ENCODE measurements around the gene FSTL3. TPM values are rescaled to one million over a fixed set of nuclear protein-coding genes. Genes with fewer than 3 reads are reported as not detected.
A peak's percentile ranks its signal among the peaks of the same experiment; 100 is the strongest.

FSTL3 gene
- total and polyA plus RNA-seq, 2 of the 13 experiments (the other 11 are each of a cell fraction or from before 2014, with no cell fraction given), result 13.5 to 15.6 TPM

DNA sequence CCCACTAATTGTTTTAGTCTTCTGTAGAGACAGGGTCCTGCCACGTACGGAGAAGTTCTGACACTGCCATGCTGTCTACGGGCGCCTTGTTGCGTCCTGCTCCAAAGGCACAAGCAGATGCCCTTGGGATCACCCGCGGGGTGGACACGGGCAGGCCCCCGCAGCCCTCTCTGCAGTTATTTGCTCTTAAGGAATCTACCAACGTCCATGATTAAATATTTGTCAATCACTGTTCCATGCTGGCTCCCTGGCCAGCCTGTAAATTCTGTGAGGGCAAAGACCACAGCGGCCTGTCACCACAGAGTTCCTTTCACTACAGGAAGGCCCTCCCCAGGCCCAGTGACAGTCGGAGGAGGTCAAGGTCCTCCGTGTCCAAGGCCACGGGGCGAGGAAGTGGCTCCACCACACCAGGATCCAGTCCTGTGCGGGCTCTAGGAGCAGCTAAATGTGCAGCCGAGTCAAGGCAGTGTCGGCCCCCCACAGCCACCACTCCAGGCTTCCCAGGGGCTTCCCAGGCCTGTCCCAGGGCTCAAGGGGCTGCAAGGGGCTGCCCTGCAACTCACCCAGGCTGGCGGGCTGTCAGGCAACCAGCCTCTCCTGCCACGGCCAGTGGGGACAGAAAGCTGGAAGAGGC, 15.3 kb upstream of the FSTL3 start (continued):
- TF ChIP-seq, protein P1, sequence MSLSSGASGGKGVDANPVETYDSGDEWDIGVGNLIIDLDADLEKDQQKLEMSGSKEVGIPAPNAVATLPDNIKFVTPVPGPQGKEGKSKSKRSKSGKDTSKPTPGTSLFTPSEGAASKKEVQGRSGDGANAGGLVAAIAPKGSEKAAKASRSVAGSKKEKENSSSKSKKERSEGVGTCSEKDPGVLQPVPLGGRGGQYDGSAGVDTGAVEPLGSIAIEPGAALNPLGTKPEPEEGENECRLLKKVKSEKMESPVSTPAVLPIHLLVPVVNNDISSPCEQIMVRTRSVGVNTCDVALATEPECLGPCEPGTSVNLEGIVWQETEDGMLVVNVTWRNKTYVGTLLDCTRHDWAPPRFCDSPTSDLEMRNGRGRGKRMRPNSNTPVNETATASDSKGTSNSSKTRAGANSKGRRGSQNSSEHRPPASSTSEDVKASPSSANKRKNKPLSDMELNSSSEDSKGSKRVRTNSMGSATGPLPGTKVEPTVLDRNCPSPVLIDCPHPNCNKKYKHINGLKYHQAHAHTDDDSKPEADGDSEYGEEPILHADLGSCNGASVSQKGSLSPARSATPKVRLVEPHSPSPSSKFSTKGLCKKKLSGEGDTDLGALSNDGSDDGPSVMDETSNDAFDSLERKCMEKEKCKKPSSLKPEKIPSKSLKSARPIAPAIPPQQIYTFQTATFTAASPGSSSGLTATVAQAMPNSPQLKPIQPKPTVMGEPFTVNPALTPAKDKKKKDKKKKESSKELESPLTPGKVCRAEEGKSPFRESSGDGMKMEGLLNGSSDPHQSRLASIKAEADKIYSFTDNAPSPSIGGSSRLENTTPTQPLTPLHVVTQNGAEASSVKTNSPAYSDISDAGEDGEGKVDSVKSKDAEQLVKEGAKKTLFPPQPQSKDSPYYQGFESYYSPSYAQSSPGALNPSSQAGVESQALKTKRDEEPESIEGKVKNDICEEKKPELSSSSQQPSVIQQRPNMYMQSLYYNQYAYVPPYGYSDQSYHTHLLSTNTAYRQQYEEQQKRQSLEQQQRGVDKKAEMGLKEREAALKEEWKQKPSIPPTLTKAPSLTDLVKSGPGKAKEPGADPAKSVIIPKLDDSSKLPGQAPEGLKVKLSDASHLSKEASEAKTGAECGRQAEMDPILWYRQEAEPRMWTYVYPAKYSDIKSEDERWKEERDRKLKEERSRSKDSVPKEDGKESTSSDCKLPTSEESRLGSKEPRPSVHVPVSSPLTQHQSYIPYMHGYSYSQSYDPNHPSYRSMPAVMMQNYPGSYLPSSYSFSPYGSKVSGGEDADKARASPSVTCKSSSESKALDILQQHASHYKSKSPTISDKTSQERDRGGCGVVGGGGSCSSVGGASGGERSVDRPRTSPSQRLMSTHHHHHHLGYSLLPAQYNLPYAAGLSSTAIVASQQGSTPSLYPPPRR (CRISPR knock-in tag; IDR thresholded peaks at IDR 0.05; ENCODE audit: borderline replicate concordance), result peak; percentile 81
- TF ChIP-seq, protein P2, sequence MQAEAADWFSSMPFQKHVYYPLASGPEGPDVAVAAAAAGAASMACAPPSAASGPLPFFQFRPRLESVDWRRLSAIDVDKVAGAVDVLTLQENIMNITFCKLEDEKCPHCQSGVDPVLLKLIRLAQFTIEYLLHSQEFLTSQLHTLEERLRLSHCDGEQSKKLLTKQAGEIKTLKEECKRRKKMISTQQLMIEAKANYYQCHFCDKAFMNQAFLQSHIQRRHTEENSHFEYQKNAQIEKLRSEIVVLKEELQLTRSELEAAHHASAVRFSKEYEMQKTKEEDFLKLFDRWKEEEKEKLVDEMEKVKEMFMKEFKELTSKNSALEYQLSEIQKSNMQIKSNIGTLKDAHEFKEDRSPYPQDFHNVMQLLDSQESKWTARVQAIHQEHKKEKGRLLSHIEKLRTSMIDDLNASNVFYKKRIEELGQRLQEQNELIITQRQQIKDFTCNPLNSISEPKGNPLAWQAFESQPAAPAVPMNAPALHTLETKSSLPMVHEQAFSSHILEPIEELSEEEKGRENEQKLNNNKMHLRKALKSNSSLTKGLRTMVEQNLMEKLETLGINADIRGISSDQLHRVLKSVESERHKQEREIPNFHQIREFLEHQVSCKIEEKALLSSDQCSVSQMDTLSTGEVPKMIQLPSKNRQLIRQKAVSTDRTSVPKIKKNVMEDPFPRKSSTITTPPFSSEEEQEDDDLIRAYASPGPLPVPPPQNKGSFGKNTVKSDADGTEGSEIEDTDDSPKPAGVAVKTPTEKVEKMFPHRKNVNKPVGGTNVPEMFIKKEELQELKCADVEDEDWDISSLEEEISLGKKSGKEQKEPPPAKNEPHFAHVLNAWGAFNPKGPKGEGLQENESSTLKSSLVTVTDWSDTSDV (CRISPR knock-in tag; IDR thresholded peaks at IDR 0.05), result 0 out of 2 replicates have a peak, but pooled peaks have one; percentile 73
- TF ChIP-seq, protein P3, sequence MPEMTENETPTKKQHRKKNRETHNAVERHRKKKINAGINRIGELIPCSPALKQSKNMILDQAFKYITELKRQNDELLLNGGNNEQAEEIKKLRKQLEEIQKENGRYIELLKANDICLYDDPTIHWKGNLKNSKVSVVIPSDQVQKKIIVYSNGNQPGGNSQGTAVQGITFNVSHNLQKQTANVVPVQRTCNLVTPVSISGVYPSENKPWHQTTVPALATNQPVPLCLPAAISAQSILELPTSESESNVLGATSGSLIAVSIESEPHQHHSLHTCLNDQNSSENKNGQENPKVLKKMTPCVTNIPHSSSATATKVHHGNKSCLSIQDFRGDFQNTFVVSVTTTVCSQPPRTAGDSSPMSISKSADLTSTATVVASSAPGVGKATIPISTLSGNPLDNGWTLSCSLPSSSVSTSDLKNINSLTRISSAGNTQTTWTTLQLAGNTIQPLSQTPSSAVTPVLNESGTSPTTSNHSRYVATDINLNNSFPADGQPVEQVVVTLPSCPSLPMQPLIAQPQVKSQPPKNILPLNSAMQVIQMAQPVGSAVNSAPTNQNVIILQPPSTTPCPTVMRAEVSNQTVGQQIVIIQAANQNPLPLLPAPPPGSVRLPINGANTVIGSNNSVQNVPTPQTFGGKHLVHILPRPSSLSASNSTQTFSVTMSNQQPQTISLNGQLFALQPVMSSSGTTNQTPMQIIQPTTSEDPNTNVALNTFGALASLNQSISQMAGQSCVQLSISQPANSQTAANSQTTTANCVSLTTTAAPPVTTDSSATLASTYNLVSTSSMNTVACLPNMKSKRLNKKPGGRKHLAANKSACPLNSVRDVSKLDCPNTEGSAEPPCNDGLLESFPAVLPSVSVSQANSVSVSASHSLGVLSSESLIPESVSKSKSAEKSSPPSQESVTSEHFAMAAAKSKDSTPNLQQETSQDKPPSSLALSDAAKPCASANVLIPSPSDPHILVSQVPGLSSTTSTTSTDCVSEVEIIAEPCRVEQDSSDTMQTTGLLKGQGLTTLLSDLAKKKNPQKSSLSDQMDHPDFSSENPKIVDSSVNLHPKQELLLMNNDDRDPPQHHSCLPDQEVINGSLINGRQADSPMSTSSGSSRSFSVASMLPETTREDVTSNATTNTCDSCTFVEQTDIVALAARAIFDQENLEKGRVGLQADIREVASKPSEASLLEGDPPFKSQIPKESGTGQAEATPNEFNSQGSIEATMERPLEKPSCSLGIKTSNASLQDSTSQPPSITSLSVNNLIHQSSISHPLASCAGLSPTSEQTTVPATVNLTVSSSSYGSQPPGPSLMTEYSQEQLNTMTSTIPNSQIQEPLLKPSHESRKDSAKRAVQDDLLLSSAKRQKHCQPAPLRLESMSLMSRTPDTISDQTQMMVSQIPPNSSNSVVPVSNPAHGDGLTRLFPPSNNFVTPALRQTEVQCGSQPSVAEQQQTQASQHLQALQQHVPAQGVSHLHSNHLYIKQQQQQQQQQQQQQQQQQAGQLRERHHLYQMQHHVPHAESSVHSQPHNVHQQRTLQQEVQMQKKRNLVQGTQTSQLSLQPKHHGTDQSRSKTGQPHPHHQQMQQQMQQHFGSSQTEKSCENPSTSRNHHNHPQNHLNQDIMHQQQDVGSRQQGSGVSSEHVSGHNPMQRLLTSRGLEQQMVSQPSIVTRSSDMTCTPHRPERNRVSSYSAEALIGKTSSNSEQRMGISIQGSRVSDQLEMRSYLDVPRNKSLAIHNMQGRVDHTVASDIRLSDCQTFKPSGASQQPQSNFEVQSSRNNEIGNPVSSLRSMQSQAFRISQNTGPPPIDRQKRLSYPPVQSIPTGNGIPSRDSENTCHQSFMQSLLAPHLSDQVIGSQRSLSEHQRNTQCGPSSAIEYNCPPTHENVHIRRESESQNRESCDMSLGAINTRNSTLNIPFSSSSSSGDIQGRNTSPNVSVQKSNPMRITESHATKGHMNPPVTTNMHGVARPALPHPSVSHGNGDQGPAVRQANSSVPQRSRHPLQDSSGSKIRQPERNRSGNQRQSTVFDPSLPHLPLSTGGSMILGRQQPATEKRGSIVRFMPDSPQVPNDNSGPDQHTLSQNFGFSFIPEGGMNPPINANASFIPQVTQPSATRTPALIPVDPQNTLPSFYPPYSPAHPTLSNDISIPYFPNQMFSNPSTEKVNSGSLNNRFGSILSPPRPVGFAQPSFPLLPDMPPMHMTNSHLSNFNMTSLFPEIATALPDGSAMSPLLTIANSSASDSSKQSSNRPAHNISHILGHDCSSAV (CRISPR knock-in tag; IDR thresholded peaks at IDR 0.05; ENCODE audit: borderline replicate concordance), result no peak
- no peak for TF ChIP-seq PTBP1 (IDR thresholded peaks at IDR 0.05; ENCODE audit: low read depth, low read length, poor library complexity, severe bottlenecking)
- peak; percentile 62; the same call in 1 of the 2 replicates for TF ChIP-seq KDM6A (CRISPR knock-in tag; IDR thresholded peaks at IDR 0.05; ENCODE audit: low read depth)
- TF ChIP-seq GABPB1 (CRISPR knock-in tag; IDR thresholded peaks at IDR 0.05), result peak; percentile 81
- TF ChIP-seq USF2 (IDR thresholded peaks at IDR 0.05; ENCODE audit: low read depth, low read length), result no peak
- no peak for TF ChIP-seq USF2 (CRISPR knock-in tag; IDR thresholded peaks at IDR 0.05; ENCODE audit: borderline replicate concordance)

Measured in HepG2 (cell line).